ENCODE measurements around the gene RPS18.
A peak's percentile ranks its signal among the peaks of the same experiment; 100 is the strongest.

DNA sequence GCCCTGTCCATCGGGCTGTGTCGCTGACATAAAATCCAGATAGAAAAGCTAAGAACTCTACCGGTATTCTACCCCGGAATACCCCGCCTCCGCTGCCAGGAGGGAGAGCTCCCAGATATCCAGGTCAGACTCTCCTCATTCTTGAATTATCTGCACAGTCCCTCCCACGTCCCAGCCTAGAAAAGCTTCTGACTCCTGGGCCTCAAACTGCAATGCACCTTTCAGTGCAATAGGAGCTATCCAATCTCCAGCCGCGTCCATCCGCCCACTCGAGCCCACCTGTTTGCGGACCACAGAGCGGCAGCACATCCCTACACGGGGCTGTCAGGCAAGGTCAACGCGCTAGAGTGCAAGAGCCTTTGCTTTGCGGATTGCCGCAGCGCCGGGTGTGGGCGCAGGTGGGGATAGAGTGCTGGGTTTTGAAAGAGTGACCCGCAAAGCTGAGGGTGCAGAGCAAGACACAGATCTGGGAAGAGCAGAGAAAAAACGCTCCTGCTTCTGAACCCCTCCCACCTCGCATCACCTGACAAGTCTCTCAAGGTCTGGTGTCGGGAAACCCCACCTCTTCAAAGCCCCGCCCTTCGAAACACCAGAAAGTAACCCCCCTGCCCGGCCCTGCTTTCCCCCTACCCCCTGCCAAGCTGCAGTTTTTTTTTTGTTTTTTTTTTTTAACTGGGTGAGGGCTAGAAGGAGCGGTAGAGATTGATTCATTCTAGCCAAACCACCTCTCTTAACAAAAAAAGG, 40.7 kb downstream of the RPS18 start:
- no peak for TF ChIP-seq RAD21 (IDR thresholded peaks at IDR 0.05; ENCODE audit: low read depth)
- TF ChIP-seq NFIC (IDR thresholded peaks at IDR 0.05): no peak
- TF ChIP-seq MAX (IDR thresholded peaks at IDR 0.05): no peak
- peak; percentile 83 for TF ChIP-seq USF1 (IDR thresholded peaks at IDR 0.05)
- TF ChIP-seq TAF1 (IDR thresholded peaks at IDR 0.05; ENCODE audit: low read depth): no peak
- TF ChIP-seq YY1 (IDR thresholded peaks at IDR 0.05; ENCODE audit: low read depth): no peak

All from Ishikawa (cell line).